D721Med (cell line): ENCODE data around the gene C2orf49.

Experiments used
- DNase-seq: peaks from one replicate; pipeline ENCODE4 v3.0.0; 2011; ENCODE audit warnings: low spot score; ENCODE audit not compliant: insufficient read length
- FAIRE-seq: peaks from 2 replicates; lab custom pipeline; 2011; peaks lifted over from hg19 to GRCh38; lab: Jason Lieb, UNC
- TF ChIP-seq, protein P1 (sequence below): IDR thresholded peaks from 2 replicates; pipeline ENCODE4 v1.5.1; 2012; ENCODE audit warnings: mild to moderate bottlenecking, control low read depth; ENCODE audit not compliant: insufficient read depth; ENCODE audit errors: missing control alignments

C2orf49 gene

DNA sequence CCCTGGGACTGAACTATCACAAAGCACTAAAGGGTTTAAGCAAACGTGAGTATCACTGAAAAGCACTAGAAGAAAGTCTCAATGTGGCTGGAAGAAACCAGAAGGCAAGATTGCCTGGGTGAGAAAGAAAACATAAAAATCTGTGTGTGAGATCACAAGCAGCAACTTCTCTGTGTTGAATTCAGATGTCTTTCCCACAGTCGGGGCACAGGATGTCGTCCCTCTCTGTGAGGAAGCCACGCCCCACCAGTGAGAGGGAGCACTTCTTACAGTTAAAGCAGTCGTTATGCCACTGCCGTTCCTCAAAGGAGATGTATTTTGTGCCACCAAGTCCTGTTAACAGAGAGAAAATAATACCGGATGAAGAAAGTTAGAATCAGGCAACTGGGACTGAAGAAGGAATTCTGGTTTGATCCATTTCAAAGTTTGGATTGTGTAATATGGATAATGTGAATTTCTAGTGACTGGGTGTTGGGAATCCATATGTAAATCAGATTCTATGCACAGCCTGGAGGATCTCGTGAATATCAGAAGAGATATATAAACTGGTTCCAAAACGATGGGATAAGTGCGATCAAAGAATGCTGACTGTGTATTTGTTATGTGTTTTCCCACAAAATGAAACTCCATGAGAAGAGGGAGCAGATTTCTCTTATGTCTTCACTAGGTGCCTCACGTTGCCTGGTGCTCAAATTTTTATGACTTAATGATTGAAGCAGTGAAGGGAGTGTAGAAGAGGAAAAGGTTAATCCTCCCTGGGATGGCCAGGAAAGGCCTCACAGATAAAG is 24.0 kb downstream of the C2orf49 start:
- FAIRE-seq: no peak
- DNase-seq: no peak
- TF ChIP-seq, protein P1, sequence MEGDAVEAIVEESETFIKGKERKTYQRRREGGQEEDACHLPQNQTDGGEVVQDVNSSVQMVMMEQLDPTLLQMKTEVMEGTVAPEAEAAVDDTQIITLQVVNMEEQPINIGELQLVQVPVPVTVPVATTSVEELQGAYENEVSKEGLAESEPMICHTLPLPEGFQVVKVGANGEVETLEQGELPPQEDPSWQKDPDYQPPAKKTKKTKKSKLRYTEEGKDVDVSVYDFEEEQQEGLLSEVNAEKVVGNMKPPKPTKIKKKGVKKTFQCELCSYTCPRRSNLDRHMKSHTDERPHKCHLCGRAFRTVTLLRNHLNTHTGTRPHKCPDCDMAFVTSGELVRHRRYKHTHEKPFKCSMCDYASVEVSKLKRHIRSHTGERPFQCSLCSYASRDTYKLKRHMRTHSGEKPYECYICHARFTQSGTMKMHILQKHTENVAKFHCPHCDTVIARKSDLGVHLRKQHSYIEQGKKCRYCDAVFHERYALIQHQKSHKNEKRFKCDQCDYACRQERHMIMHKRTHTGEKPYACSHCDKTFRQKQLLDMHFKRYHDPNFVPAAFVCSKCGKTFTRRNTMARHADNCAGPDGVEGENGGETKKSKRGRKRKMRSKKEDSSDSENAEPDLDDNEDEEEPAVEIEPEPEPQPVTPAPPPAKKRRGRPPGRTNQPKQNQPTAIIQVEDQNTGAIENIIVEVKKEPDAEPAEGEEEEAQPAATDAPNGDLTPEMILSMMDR: no peak

DNA sequence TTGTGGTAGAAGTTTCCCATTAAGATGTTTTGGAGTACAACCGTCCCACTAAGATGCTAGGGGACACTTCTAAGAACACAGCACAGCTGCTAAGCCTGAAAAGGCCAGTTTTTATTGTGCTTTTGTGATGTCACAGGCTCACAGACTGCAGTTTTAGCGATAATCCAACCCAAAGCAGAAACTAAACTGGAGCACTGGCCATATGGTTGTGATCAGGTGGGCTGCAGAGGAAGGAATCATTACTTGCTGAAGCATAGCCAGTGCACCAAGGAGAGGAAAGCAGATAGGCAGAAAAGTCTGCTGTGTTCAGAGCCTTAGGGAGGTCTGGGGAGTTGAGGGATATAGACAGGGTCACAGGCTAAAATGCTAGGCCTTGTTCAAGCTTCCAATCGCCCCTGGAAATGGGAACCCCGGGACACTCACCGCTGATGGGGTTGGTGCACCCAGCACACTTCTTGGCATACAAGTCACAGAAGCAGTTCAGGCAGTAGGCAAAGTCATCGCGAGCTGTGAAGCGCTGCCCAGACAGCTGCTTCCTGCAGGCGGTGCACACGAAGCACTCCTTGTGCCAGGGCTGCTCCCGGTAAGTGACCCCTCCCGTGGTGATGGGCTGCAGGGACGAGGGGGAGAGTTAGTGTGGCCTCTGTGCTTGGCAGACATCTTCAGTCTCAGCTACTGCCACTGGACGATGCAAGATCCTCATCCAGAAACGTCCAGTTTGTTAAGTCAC is 25.7 kb downstream of the C2orf49 start:
- TF ChIP-seq, protein P1: no peak
- no peak for FAIRE-seq

DNA sequence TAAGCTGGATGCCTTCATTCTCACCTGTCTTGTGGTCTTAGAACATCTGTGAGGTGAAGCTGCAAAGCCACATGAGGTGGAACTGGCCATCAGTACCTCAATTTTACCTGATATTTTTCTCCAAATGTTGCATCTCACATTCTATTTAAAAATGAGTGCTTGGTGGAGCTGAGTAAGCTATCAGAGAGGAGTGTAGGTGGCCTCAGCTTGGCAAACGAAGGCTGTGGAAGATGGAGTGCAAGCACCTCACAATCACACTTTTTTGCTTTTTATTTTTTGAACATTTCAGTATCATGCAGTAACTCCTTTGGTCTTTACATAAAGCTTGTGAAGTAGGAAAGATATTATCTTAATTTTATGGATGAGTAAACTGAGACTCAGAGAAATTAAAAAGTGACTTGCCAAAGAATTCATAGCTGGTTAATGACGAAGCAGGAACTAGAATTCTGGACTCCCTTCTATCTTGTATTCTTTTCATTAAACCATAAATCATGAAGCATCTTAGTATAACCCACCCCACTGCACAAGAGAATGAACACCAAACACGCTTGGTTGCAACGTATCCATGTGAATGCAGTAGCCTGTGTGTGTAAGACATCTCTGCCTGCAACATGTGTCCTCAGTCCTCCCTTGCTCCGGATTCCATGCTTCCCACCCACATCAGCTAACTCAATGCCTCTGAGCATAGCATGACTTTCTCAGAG is 27.2 kb downstream of the C2orf49 start:
- TF ChIP-seq, protein P1: no peak
- DNase-seq (no peak), FAIRE-seq (no peak)

More for the DNA sequence above, 25.7 kb downstream of the C2orf49 start:
- DNase-seq: no peak

DNA sequence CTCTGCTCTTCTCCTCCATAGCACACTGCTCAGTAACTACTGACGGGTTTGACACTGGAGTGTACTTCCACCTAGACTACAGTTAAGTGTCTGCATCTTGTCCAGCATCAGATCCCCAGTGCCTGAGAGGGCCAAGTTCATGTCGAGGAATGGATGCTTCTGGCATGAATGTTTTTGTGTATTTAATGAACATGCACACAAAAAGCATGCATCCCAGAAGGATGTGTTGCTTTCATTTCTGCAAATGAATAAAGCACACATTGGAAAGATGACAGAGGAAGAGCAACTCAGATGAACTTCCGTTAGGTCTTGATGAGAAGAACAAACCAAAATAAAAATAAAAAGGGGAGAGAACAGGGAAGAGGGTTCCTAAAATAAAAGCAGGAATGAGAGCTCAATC is 27.9 kb downstream of the C2orf49 start:
- TF ChIP-seq, protein P1: no peak
- FAIRE-seq: no peak
- DNase-seq: no peak

DNA sequence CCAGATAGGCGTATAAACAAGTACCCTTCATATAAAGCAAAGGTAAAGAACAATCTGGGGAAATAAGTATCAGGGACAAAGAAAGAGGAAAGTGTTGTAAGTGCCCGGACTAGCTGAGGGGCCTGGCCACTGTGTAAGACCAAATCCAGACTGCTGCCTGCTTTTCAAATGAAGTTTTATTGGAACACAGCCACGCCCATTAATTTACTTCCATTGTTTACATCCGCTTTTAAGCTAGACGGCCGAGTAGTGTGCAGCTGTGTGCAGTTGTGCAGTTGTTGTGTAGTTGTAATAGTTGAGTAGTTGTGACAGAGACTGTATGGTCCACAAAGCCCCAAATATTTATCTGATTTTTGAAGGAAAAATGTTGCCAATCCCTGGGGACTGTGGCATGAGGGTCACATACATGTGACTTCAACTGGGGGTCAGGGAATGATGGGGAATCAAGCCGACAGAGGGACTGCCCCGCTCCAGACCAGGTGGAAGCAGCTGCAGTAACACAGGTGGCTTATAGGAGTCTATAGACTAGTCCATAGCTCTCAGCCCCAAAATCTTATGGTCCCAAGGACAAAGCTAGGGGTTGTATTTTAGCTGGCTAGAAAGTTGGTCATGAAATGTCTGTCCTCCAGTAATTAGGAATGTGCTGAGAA is 31.5 kb downstream of the C2orf49 start:
- DNase-seq: no peak
- TF ChIP-seq, protein P1: no peak
- FAIRE-seq: no peak

DNA sequence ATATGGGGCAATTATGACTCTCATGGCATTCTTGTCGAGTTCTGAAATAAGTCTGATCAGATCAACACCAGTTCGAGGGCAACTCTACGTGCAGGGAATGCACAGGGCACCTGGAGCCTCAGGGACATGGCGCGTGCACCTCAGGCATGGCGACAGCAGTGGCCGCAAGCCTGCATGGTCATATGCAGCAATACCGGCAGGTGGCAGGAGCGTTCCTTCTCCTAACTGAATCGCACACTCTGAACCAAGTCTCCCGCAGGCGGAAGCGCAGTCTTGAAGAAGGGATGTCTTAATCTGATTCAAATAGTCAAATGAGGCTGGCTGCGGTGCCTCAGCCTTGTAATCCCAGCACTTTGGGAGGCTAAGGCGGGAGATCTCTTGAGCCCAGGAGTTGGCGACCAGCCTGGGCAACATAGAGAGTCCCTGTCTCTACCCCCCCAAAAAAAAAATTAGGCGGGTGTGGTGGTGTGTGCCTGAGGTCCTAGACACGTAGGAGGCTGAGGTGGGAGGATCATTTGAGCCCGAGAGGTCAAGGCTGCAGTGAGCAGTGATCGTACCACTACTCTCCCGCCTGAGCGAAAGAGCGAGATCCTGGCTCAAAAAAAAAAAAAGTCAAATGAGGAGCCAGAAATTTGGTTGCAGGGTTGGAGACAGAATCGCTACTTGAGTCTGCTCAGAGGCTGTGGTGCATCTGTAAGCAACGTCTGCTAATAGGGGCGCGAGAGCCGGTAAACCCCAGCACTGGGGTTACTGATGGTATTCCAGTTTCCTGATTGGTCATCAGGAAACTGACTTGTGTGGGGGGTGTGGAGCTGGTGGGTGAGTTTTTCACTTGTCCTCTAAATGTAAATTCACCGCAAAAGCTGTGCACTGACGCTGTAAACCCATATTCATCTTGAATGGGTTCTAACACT is 32.7 kb downstream of the C2orf49 start:
- TF ChIP-seq, protein P1: peak; percentile 97
- DNase-seq: peak; percentile 32
- no peak for FAIRE-seq
